A204.1 (cell line): ENCODE data around the gene DNPEP.

Source experiments
- FAIRE-seq: peaks from 2 replicates; lab custom pipeline; 2012; peaks lifted over from hg19 to GRCh38; lab: Jason Lieb, UNC

DNPEP gene

GRCh38 chr2:219387306-219388120 is at the start of gene DNPEP:
TSS of gene DNPEP (minus strand) at chr2:219387912. CDS start at chr2:219387794, 118 bp downstream.
- FAIRE-seq = no peak

GRCh38 chr2:219437141-219437540 is 49.4 kb upstream of the DNPEP start:
- no peak for FAIRE-seq

- FAIRE-seq = no peak
Observed at GRCh38 chr2:219436491-219436890, 48.8 kb upstream of the DNPEP start.

GRCh38 chr2:219435701-219436100 is 48.0 kb upstream of the DNPEP start:
- no peak for FAIRE-seq

GRCh38 chr2:219434718-219435525 is 47.2 kb upstream of the DNPEP start, which contains the start of gene SPEG:
TSS of gene SPEG (plus strand) at chr2:219434843. CDS start at chr2:219434978, 135 bp downstream.
- FAIRE-seq = no peak

GRCh38 chr2:219434468-219434717 is 46.7 kb upstream of the DNPEP start:
- no peak for FAIRE-seq

GRCh38 chr2:219433666-219434467 is 46.2 kb upstream of the DNPEP start:
- FAIRE-seq = no peak

GRCh38 chr2:219430633-219431615 is 43.2 kb upstream of the DNPEP start:
- FAIRE-seq = no peak

- FAIRE-seq = no peak
Observed at GRCh38 chr2:219429958-219430606, 42.4 kb upstream of the DNPEP start.

GRCh38 chr2:219428469-219428868 is 40.8 kb upstream of the DNPEP start:
- no peak for FAIRE-seq

GRCh38 chr2:219426534-219427136 is 38.9 kb upstream of the DNPEP start:
- no peak for FAIRE-seq

GRCh38 chr2:219426068-219426443 is 38.3 kb upstream of the DNPEP start:
- no peak for FAIRE-seq

GRCh38 chr2:219425238-219426067 is 37.7 kb upstream of the DNPEP start:
- FAIRE-seq = no peak

GRCh38 chr2:219423652-219424377 is 36.1 kb upstream of the DNPEP start:
- FAIRE-seq = no peak

GRCh38 chr2:219422952-219423534 is 35.3 kb upstream of the DNPEP start:
- no peak for FAIRE-seq

GRCh38 chr2:219421323-219421722 is 33.6 kb upstream of the DNPEP start:
- no peak for FAIRE-seq

GRCh38 chr2:219420687-219421086 is 33.0 kb upstream of the DNPEP start:
- FAIRE-seq = no peak

- FAIRE-seq = no peak
Observed at GRCh38 chr2:219419331-219420197, 31.9 kb upstream of the DNPEP start.
